ENCODE data around the gene IDNK. TPM values are rescaled to one million over a fixed set of nuclear protein-coding genes. Genes with fewer than 3 reads are reported as not detected.

Gene IDNK
- polyA plus RNA-seq, 1 donor (not counting 4 experiments of a cell fraction or from before 2014, with no cell fraction given) = 2.6 TPM

DNA sequence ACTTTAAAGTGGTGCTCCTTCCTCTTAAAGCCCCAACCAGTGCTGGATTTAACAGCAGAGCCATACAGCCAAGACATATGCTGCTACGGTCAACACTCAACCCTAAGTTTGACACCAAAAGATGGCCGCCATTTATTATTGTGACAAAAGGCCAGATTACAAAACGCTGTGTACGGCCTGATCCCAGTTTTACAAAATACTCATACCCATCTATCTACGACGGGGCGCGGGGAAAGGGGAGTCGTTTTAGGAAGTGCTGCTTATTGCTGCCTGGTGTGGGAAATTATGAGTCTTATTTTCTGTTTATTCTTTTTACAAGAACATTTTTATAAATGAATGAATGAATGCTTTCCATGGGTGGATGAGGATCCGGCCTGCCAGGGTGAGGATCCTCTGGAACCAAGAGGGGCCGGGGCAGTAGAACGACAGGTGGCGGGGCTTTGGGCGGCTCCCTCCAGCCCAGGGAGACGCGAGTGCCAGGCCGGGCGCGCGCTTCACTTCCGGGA, 457 bp upstream of the IDNK start:
- no peak for FAIRE-seq

DNA sequence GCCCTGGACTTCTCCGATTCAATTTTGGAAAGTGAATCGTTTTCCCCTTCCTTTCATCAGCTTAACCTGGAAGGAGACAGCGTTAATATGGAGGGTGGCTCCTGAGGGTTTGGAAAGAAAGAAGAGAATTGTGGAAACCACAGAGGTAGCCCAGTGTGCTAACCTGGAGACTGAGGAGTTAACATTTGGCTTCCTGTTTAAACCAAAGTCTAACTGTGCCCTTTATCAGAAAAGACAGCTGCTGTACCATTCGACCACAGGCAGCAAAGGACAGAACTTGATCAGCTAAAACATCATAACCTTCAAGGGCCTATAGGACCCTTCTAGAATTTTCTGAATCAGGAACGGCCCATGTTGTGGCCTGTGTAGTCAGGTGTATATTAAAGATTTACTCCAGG, 735 bp downstream of the IDNK start:
- H3K9ac ChIP-seq (ENCODE audit: control insufficient read depth, extremely low read depth, insufficient read depth, low read length) = peak overlapping the region; percentile 82
- no peak for TF ChIP-seq CTCF (optimal IDR thresholded peaks at IDR 0.05 in 1 of 3, IDR thresholded peaks at IDR 0.05 in 1 of 3, conservative IDR thresholded peaks at IDR 0.05 in 1 of 3; ENCODE audit: extremely low read depth in 1 of 3, insufficient read depth in 2 of 3, low read length in 3 of 3)
- TF ChIP-seq EZH2 (IDR thresholded peaks at IDR 0.05; ENCODE audit: low read length) = no peak
- FAIRE-seq = no peak
- H3K4me2 ChIP-seq (ENCODE audit: control insufficient read depth, extremely low read depth, insufficient read depth, low read depth, low read length) = peak overlapping the region; percentile 72
- H3K79me2 ChIP-seq (ENCODE audit: control insufficient read depth, insufficient read depth, low read length) = no peaks in the 10 kb centered on the region
- H3K4me1 ChIP-seq (ENCODE audit: control insufficient read depth, extremely low read depth, insufficient read depth, low read length) = peaks cover 5% of the 10 kb centered on the region
- peak overlapping the region; percentile 74 to 88 (median 81) for H3K4me3 ChIP-seq (ENCODE audit: control insufficient read depth in 2 of 3, extremely low read depth in 1 of 3, insufficient read depth in 2 of 3, low read depth in 1 of 3, low read length in 3 of 3)
- H3K27me3 ChIP-seq (ENCODE audit: control insufficient read depth, extremely low read depth, insufficient read depth, low read length) = no peaks in the 10 kb centered on the region
- peaks cover 0 to 3% of the 10 kb centered on the region in 2 experiments for H3K36me3 ChIP-seq (ENCODE audit: control insufficient read depth in 2 of 2, extremely low read depth in 1 of 2, insufficient read depth in 2 of 2, low read length in 2 of 2)
- H3K9me1 ChIP-seq (ENCODE audit: control insufficient read depth, extremely low read depth, insufficient read depth, low read length) = no peaks in the 10 kb centered on the region
- H4K20me1 ChIP-seq (ENCODE audit: control insufficient read depth, extremely low read depth, insufficient read depth, low read length) = no peaks in the 10 kb centered on the region
- dilution Hi-C loops (cut with MboI; ENCODE audit: extremely low pct_ligation_motif_present, low sequenced_read_pairs) = no loop called here
- no peak for DNase-seq (ENCODE audit: low read depth, low spot score)
- peak overlapping the region; percentile 61 for H3K27ac ChIP-seq (ENCODE audit: control insufficient read depth, insufficient read depth, low read length)
- no peaks in the 10 kb centered on the region for H3K9me3 ChIP-seq (ENCODE audit: control insufficient read depth, low read depth, low read length)
- H2AFZ ChIP-seq (ENCODE audit: control insufficient read depth, low read length) = peak overlapping the region; percentile 86

More for the DNA sequence above, 457 bp upstream of the IDNK start:
- dilution Hi-C loops (cut with MboI; ENCODE audit: extremely low pct_ligation_motif_present, low sequenced_read_pairs) = no loop called here
- H3K4me3 ChIP-seq (ENCODE audit: control insufficient read depth in 2 of 3, extremely low read depth in 1 of 3, insufficient read depth in 2 of 3, low read depth in 1 of 3, low read length in 3 of 3) = peak overlapping the region; percentile 74 to 88 (median 81)
- H3K79me2 ChIP-seq (ENCODE audit: control insufficient read depth, insufficient read depth, low read length) = no peaks in the 10 kb centered on the region
- H3K4me2 ChIP-seq (ENCODE audit: control insufficient read depth, extremely low read depth, insufficient read depth, low read depth, low read length) = peak overlapping the region; percentile 72
- H3K4me1 ChIP-seq (ENCODE audit: control insufficient read depth, extremely low read depth, insufficient read depth, low read length) = peaks cover 5% of the 10 kb centered on the region
- DNase-seq (ENCODE audit: low read depth, low spot score) = no peak
- H3K27ac ChIP-seq (ENCODE audit: control insufficient read depth, insufficient read depth, low read length) = peak overlapping the region; percentile 7
- H2AFZ ChIP-seq (ENCODE audit: control insufficient read depth, low read length) = peak overlapping the region; percentile 86
- H4K20me1 ChIP-seq (ENCODE audit: control insufficient read depth, extremely low read depth, insufficient read depth, low read length) = no peaks in the 10 kb centered on the region
- no peaks in the 10 kb centered on the region for H3K9me3 ChIP-seq (ENCODE audit: control insufficient read depth, low read depth, low read length)
- H3K9me1 ChIP-seq (ENCODE audit: control insufficient read depth, extremely low read depth, insufficient read depth, low read length) = no peaks in the 10 kb centered on the region
- no peak for TF ChIP-seq CTCF (optimal IDR thresholded peaks at IDR 0.05 in 1 of 3, IDR thresholded peaks at IDR 0.05 in 1 of 3, conservative IDR thresholded peaks at IDR 0.05 in 1 of 3; ENCODE audit: extremely low read depth in 1 of 3, insufficient read depth in 2 of 3, low read length in 3 of 3)
- no peak for TF ChIP-seq EZH2 (IDR thresholded peaks at IDR 0.05; ENCODE audit: low read length)
- no peaks in the 10 kb centered on the region for H3K27me3 ChIP-seq (ENCODE audit: control insufficient read depth, extremely low read depth, insufficient read depth, low read length)
- peak overlapping the region; percentile 82 for H3K9ac ChIP-seq (ENCODE audit: control insufficient read depth, extremely low read depth, insufficient read depth, low read length)
- H3K36me3 ChIP-seq (ENCODE audit: control insufficient read depth in 2 of 2, extremely low read depth in 1 of 2, insufficient read depth in 2 of 2, low read length in 2 of 2) = no peaks in the 10 kb centered on the region

Data from keratinocyte (primary cell).